Smooth muscle cell (in vitro differentiated cells): ENCODE results near the gene PUM2. TPM values are rescaled to one million over a fixed set of nuclear protein-coding genes. Genes with fewer than 3 reads are reported as not detected.

ENCODE experiments used
- DNase-seq: peaks from one replicate; lab custom pipeline; 2025; ENCODE audit not compliant: unreplicated experiment; lab: John Stamatoyannopoulos, UW
- H2AFZ ChIP-seq: fragments of 200-600 bp; sonication (generic); 2 replicates; pipeline ENCODE4 v1.6.0; 2016; ENCODE audit warnings: antibody characterized with exemption, low read depth, mild to moderate bottlenecking
- H3F3A ChIP-seq: fragments of 200-600 bp; sonication (generic); 2 replicates; pipeline ENCODE4 v1.6.0; 2017; ENCODE audit warnings: antibody characterized with exemption, low read depth
- H3K27ac ChIP-seq: fragments of 200-600 bp; sonication (generic); 2 replicates; pipeline ENCODE4 v1.5.1; 2016; ENCODE audit warnings: low read depth, mild to moderate bottlenecking
- H3K27me3 ChIP-seq: fragments of 200-600 bp; sonication (generic); 2 replicates; pipeline ENCODE4 v1.6.1; 2016; ENCODE audit warnings: low read depth, mild to moderate bottlenecking
- H3K36me3 ChIP-seq: fragments of 200-600 bp; sonication (generic); 2 replicates; pipeline ENCODE4 v1.5.1; 2016; ENCODE audit warnings: low read depth
- H3K4me1 ChIP-seq: fragments of 200-600 bp; sonication (generic); 2 replicates; pipeline ENCODE4 v1.5.1; 2016; ENCODE audit warnings: low read depth
- H3K4me2 ChIP-seq: fragments of 200-600 bp; sonication (generic); 2 replicates; pipeline ENCODE4 v1.6.0; 2016; ENCODE audit warnings: mild to moderate bottlenecking
- H3K4me3 ChIP-seq: fragments of 200-600 bp; sonication (generic); 2 replicates; pipeline ENCODE4 v1.5.1; 2016; ENCODE audit warnings: mild to moderate bottlenecking
- H3K79me2 ChIP-seq: fragments of 200-600 bp; sonication (generic); 2 replicates; pipeline ENCODE4 v1.6.0; 2016; ENCODE audit warnings: low read depth, mild to moderate bottlenecking
- H3K9ac ChIP-seq: fragments of 200-600 bp; sonication (generic); 2 replicates; pipeline ENCODE4 v1.6.0; 2016; ENCODE audit warnings: low read depth
- H3K9me3 ChIP-seq: fragments of 200-600 bp; sonication (generic); replicated peaks from 2 replicates; pipeline ENCODE4 v1.5.1; 2016; ENCODE audit warnings: low read depth
- H4K20me1 ChIP-seq: fragments of 200-600 bp; sonication (generic); 2 replicates; pipeline ENCODE4 v1.6.0; 2016; ENCODE audit warnings: low read depth
- CTCF ChIP-seq: fragments of 200-600 bp; sonication (generic); IDR thresholded peaks from 2 replicates; pipeline ENCODE4 v1.5.1; 2017; ENCODE audit warnings: borderline replicate concordance, mild to moderate bottlenecking, antibody characterized with exemption; ENCODE audit not compliant: insufficient read depth, poor library complexity, severe bottlenecking
- WGBS: methylation state at CpG from one replicate; pipeline ENCODE4 v1.1.7; 2016; ENCODE audit warnings: low lambda C conversion rate; 5-methylcytosine and 5-hydroxymethylcytosine counted together
- polyA plus RNA-seq: library from polyadenylated mRNA; unstranded; fragments of >200 nt; fragmentation: Nextera tagmentation; extraction: Ambion mirVana; gene quantifications from 2 replicates; pipeline ENCODE4 v1.2.1, GENCODE V29; 2016
- total RNA-seq: library from RNA; depleted of rRNA; stranded (reverse); fragments of >200 nt; gene quantifications from 2 replicates; pipeline ENCODE4 v1.2.3, GENCODE V29; 2014

The PUM2 gene
- total and polyA plus RNA-seq, 2 experiments from 2014 or later: 5.2 to 42.0 TPM

DNA sequence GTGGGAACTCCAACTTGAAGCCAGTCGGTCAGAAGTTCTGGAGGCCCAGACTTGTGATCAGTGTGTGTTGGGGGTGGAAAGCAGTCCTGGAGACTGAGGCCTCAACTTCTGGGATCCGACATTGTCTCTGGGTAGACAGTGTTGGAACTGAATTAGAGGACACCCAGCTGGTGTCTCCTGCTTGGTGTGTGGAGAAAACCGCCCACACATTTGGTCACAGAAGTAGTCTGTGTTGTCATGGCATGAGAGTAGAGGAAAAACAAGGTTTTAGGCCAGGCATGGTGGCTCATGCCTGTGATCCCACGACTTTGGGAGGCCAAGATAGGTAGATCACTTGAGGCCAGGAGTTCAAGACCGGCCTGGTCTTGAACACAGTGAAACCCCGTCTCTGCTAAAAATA, 51.5 kb downstream of the PUM2 start:
- H3K79me2 ChIP-seq: peaks cover 77% of the 10 kb centered on the region
- H3K27me3 ChIP-seq: no peaks in the 10 kb centered on the region
- H3K9me3 ChIP-seq: no peaks in the 10 kb centered on the region
- no peak overlapping the region for H3K4me3 ChIP-seq
- no peak for TF ChIP-seq CTCF
- 94% methylated on average over 6 of the region's 6 CpGs for WGBS
- H3K9ac ChIP-seq: no peak overlapping the region
- DNase-seq: no peak
- H3K36me3 ChIP-seq: peaks cover 3% of the 10 kb centered on the region
- H4K20me1 ChIP-seq: peaks cover 93% of the 10 kb centered on the region
- no peak overlapping the region for H3K4me2 ChIP-seq
- peaks cover 4% of the 10 kb centered on the region for H3F3A ChIP-seq
- H3K4me1 ChIP-seq: no peaks in the 10 kb centered on the region
- no peak overlapping the region for H2AFZ ChIP-seq
- H3K27ac ChIP-seq: peak overlapping the region; percentile 21

GRCh38 chr2:20294231-20294630, 56.4 kb downstream of the PUM2 start:
- no peak overlapping the region for H3K4me3 ChIP-seq
- WGBS: over 99% methylated on average over 9 of the region's 9 CpGs
- no peak overlapping the region for H2AFZ ChIP-seq
- no peaks in the 10 kb centered on the region for H3K9me3 ChIP-seq
- peaks cover 8% of the 10 kb centered on the region for H3F3A ChIP-seq
- H3K4me1 ChIP-seq: no peaks in the 10 kb centered on the region
- H3K27me3 ChIP-seq: no peaks in the 10 kb centered on the region
- DNase-seq: no peak
- no peak overlapping the region for H3K9ac ChIP-seq
- H4K20me1 ChIP-seq: peaks cover 85% of the 10 kb centered on the region
- TF ChIP-seq CTCF: no peak
- H3K36me3 ChIP-seq: peaks cover 15% of the 10 kb centered on the region
- H3K27ac ChIP-seq: no peak overlapping the region
- peaks cover 54% of the 10 kb centered on the region for H3K79me2 ChIP-seq
- H3K4me2 ChIP-seq: no peak overlapping the region

- Histone ChIP-seq H3K36me3 (peaks cover 15% of the 10 kb centered on the region), H3K4me3 (no peak overlapping the region), H3K27ac (no peak overlapping the region), H3K4me1 (no peaks in the 10 kb centered on the region), H3K9me3 (no peaks in the 10 kb centered on the region), H3K4me2 (no peak overlapping the region), H2AFZ (no peak overlapping the region), H3K9ac (no peak overlapping the region), H3K27me3 (no peaks in the 10 kb centered on the region), H3K79me2 (peaks cover 48% of the 10 kb centered on the region), H3F3A (peaks cover 8% of the 10 kb centered on the region), H4K20me1 (peaks cover 76% of the 10 kb centered on the region)
- no peak for TF ChIP-seq CTCF
- 97% methylated on average over 5 of the region's 5 CpGs for WGBS
- no peak for DNase-seq
Observed at GRCh38 chr2:20292984-20293383, 57.7 kb downstream of the PUM2 start.

DNA sequence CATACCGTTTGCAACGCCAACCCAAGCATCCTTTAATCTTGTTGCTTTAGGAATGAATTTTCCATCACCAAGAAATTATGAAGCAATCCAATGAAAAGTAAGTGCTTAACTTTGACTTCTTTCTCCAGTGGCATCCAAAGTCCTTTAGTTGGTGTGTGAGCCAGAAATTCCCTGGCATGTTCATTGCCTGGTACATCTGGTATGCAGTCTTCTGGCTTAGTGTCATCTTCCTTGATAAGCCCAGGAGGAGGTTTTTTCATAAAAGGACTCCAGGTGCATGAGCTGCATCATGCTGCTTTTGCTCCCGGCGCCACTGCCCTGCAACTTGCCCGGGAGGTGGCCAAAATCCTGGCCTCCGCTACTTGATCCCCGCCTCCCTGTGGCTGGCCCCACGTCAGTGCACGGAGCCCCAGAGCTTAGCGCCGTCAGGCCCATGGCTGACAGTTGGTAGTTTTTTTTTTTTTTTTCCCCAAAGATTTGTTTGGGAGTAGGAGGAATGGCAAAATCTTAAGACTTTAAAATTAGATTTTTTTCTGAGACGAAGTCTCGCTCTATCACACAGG, 58.7 kb downstream of the PUM2 start:
- WGBS: 98% methylated on average over 13 of the region's 13 CpGs
- H3K27me3 ChIP-seq: no peaks in the 10 kb centered on the region
- H3K79me2 ChIP-seq: peaks cover 49% of the 10 kb centered on the region
- no peaks in the 10 kb centered on the region for H3K4me1 ChIP-seq
- H3K27ac ChIP-seq: peak overlapping the region; percentile 59
- no peaks in the 10 kb centered on the region for H3K9me3 ChIP-seq
- no peak overlapping the region for H3K9ac ChIP-seq
- H3K4me3 ChIP-seq: no peak overlapping the region
- H3K36me3 ChIP-seq: peaks cover 15% of the 10 kb centered on the region
- DNase-seq: no peak
- peaks cover 8% of the 10 kb centered on the region for H3F3A ChIP-seq
- TF ChIP-seq CTCF: no peak
- no peak overlapping the region for H2AFZ ChIP-seq
- no peak overlapping the region for H3K4me2 ChIP-seq
- peaks cover 74% of the 10 kb centered on the region for H4K20me1 ChIP-seq
